Sigmoid colon (tissue), 4 donors: ENCODE measurements around the gene NDST3.

Experiments
- EP300 ChIP-seq, 4 donors: sonication (generic); formaldehyde crosslinking; IDR thresholded peaks; one replicate each; pipeline ENCODE4 v1.6.1; 2017; ENCODE audit warnings: antibody characterized with exemption in 4 of 4
- POLR2A ChIP-seq, 2 donors: fragments of 450-650 bp; IDR thresholded peaks; one replicate each; pipeline ENCODE4 v1.6.1; 2016; ENCODE audit warnings: antibody characterized with exemption in 2 of 2, mild to moderate bottlenecking in 2 of 2, moderate library complexity in 2 of 2
- POLR2AphosphoS5 ChIP-seq, 4 donors: sonication (generic); formaldehyde crosslinking; IDR thresholded peaks; one replicate each; pipeline ENCODE4 v1.6.1; 2017; ENCODE audit warnings: antibody characterized with exemption in 4 of 4
- TF ChIP-seq, protein P1 (sequence below), 4 experiments: fragments of 450-650 bp in 3 of 4; fragments of 200-600 bp in 1 of 4; IDR thresholded peaks; one replicate each; pipeline ENCODE4 v1.5.1; 2016 to 2019; ENCODE audit warnings: antibody characterized with exemption in 4 of 4, mild to moderate bottlenecking in 3 of 4, moderate library complexity in 2 of 4

DNA sequence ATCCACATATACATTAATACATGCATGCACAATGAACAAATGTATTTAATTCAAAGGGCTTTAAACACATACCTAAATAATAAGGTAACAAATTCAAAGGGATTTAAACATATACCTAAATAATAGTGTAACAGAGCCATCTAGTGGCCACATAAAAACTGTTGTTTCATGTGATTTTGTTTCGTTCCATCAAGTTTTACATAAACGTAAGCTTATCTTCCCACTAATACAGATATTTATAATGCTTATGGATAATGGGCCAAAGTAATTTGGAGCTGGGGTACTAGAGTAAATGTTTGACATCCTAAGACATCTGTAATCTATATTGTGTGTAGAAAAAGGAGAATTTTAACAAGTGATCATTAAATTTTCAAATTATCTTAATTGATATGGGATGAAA, 236.2 kb downstream of the NDST3 start:
- TF ChIP-seq POLR2A (IDR thresholded peaks at IDR 0.05): no peak
- TF ChIP-seq, protein P1, sequence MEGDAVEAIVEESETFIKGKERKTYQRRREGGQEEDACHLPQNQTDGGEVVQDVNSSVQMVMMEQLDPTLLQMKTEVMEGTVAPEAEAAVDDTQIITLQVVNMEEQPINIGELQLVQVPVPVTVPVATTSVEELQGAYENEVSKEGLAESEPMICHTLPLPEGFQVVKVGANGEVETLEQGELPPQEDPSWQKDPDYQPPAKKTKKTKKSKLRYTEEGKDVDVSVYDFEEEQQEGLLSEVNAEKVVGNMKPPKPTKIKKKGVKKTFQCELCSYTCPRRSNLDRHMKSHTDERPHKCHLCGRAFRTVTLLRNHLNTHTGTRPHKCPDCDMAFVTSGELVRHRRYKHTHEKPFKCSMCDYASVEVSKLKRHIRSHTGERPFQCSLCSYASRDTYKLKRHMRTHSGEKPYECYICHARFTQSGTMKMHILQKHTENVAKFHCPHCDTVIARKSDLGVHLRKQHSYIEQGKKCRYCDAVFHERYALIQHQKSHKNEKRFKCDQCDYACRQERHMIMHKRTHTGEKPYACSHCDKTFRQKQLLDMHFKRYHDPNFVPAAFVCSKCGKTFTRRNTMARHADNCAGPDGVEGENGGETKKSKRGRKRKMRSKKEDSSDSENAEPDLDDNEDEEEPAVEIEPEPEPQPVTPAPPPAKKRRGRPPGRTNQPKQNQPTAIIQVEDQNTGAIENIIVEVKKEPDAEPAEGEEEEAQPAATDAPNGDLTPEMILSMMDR (IDR thresholded peaks at IDR 0.05): peak; percentile 10 to 45 (median 20)
- no peak for TF ChIP-seq EP300 (IDR thresholded peaks at IDR 0.05)
- no peak for TF ChIP-seq POLR2AphosphoS5 (IDR thresholded peaks at IDR 0.05)
